Peyer's patch (tissue), 4 donors: ENCODE data around the gene CKS1B. TPM values are rescaled to one million over a fixed set of nuclear protein-coding genes. Genes with fewer than 3 reads are reported as not detected.
A peak's percentile ranks its signal among the peaks of the same experiment; 100 is the strongest.

Source experiments
- DNase-seq, 3 donors: peaks; one replicate each; pipeline ENCODE4 v3.0.0-alpha.2; 2017 to 2019
- H3K27ac ChIP-seq, 4 donors: fragments of 200-600 bp; sonication (generic); one replicate each; pipeline ENCODE4 v1.5.1; 2016 to 2019
- H3K27me3 ChIP-seq, 2 donors: fragments of 200-600 bp; sonication (generic); one replicate each; pipeline ENCODE4 v1.5.1; 2019
- H3K36me3 ChIP-seq, 3 donors: fragments of 200-600 bp; sonication (generic); one replicate each; pipeline ENCODE4 v1.5.1; 2016 to 2019
- H3K4me1 ChIP-seq, 4 donors: fragments of 200-600 bp; sonication (generic); one replicate each; pipeline ENCODE4 v1.5.1; 2016 to 2019
- H3K4me3 ChIP-seq, 4 donors: fragments of 200-600 bp; sonication (generic); 1 replicate in 3 of 4; 2 replicates in 1 of 4; pipeline ENCODE4 v1.5.1; 2016 to 2019; ENCODE audit warnings: mild to moderate bottlenecking in 1 of 4
- H3K9me3 ChIP-seq, 4 donors: fragments of 200-600 bp; sonication (generic); one replicate each; pipeline ENCODE4 v1.5.1; 2016 to 2019; ENCODE audit warnings: mild to moderate bottlenecking in 1 of 4
- POLR2A ChIP-seq, 2 donors: fragments of 450-650 bp; IDR thresholded peaks; one replicate each; pipeline ENCODE4 v1.5.1; 2017; ENCODE audit warnings: antibody characterized with exemption in 2 of 2, mild to moderate bottlenecking in 2 of 2, moderate library complexity in 2 of 2
- total RNA-seq, 4 donors: library from RNA; depleted of rRNA; stranded (reverse); fragments of >200 nt; gene quantifications; one replicate each; pipeline ENCODE4 v1.1.0, GENCODE V29; 2016
- TF ChIP-seq, protein P1 (sequence below), 6 experiments: fragments of 450-650 bp in 4 of 6; fragments of 200-600 bp in 2 of 6; sonication (generic) in 1 of 6; IDR thresholded peaks; one replicate each; pipeline ENCODE4 v1.5.1; 2017 to 2019; ENCODE audit warnings: antibody characterized with exemption in 6 of 6, mild to moderate bottlenecking in 3 of 6, moderate library complexity in 1 of 6

The CKS1B gene
- total RNA-seq, 4 donors from 2014 or later, result 20.3 to 39.1 (median 26.5) TPM

DNA sequence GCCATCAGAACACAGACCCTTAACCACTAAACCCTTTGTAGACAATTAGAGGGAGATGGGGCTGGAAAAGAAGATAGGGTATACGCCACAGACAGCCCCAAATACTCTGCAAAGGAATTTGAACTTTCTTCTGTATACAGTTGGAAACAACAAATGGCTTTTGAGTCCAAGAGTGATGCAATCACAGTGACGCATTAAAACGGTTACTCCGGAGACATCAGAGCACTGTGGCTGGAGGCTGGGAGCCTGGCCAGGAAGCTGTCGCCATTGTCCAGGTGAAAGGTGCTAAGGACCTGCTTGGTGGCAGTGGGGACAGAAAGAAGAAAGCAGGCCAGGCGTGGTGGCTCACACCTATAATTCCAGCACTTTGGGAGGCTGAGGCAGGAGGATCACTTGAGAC, 12.8 kb downstream of the CKS1B start:
- Histone ChIP-seq H3K9me3 (no peaks in the 10 kb centered on the region), H3K27me3 (no peaks in the 10 kb centered on the region), H3K4me3 (no peak overlapping the region), H3K36me3 (peaks cover 0 to 33% (median 0%) of the 10 kb centered on the region in 3 donors), H3K27ac (no peak overlapping the region), H3K4me1 (peaks cover 0 to 32% (median 8%) of the 10 kb centered on the region in 4 donors)
- TF ChIP-seq, protein P1, sequence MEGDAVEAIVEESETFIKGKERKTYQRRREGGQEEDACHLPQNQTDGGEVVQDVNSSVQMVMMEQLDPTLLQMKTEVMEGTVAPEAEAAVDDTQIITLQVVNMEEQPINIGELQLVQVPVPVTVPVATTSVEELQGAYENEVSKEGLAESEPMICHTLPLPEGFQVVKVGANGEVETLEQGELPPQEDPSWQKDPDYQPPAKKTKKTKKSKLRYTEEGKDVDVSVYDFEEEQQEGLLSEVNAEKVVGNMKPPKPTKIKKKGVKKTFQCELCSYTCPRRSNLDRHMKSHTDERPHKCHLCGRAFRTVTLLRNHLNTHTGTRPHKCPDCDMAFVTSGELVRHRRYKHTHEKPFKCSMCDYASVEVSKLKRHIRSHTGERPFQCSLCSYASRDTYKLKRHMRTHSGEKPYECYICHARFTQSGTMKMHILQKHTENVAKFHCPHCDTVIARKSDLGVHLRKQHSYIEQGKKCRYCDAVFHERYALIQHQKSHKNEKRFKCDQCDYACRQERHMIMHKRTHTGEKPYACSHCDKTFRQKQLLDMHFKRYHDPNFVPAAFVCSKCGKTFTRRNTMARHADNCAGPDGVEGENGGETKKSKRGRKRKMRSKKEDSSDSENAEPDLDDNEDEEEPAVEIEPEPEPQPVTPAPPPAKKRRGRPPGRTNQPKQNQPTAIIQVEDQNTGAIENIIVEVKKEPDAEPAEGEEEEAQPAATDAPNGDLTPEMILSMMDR (IDR thresholded peaks at IDR 0.05), result no peak
- TF ChIP-seq POLR2A (IDR thresholded peaks at IDR 0.05), result no peak
- DNase-seq, result no peak

DNA sequence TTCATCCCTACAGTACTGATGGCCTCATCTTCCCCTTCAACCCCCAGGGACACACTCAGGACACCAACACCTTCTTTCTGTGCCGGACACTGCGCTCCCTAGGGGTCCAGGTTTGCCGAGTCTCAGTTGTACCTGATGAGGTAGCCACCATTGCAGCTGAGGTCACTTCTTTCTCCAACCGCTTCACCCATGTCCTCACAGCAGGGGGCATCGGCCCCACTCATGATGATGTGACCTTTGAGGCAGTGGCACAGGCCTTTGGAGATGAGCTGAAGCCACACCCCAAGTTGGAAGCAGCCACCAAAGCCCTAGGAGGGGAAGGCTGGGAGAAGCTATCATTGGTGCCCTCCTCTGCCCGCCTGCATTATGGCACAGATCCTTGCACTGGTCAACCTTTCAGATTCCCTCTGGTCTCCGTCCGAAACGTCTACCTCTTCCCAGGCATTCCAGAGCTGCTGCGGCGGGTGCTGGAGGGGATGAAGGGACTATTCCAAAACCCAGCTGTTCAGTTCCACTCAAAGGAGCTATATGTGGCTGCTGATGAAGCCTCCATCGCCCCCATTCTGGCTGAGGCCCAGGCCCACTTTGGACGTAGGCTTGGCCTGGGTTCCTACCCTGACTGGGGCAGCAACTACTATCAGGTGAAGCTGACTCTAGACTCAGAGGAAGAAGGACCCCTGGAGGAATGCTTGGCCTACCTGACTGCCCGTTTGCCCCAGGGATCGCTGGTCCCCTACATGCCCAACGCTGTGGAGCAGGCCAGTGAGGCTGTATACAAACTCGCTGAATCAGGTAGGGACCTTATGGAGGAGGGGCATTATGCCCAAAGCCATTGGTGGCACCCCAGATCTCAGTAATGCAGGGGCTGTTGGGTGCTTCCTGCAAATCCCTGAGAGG, 13.8 kb downstream of the CKS1B start:
- Histone ChIP-seq H3K27ac (peak overlapping the region in 1 of 4 donors; percentile 46), H3K27me3 (no peaks in the 10 kb centered on the region), H3K9me3 (no peaks in the 10 kb centered on the region), H3K4me1 (peaks cover 0 to 27% (median 7%) of the 10 kb centered on the region in 4 donors), H3K4me3 (no peak overlapping the region), H3K36me3 (peaks cover 0 to 33% (median 0%) of the 10 kb centered on the region in 3 donors)
- TF ChIP-seq, protein P1 (IDR thresholded peaks at IDR 0.05), result peak in 1 of 6 experiments; percentile 4
- TF ChIP-seq POLR2A (IDR thresholded peaks at IDR 0.05), result no peak
- no peak for DNase-seq

GRCh38 chr1:154989195-154989860, 14.8 kb downstream of the CKS1B start:
- Histone ChIP-seq H3K27me3 (no peaks in the 10 kb centered on the region), H3K4me1 (peaks cover 0 to 18% (median 0%) of the 10 kb centered on the region in 4 donors), H3K4me3 (no peak overlapping the region), H3K27ac (peak overlapping the region in 2 of 4 donors; percentile 13 to 46), H3K9me3 (no peaks in the 10 kb centered on the region), H3K36me3 (peaks cover 0 to 33% (median 0%) of the 10 kb centered on the region in 3 donors)
- DNase-seq, result peak in 2 of 3 donors; percentile 66 to 68
- TF ChIP-seq POLR2A (IDR thresholded peaks at IDR 0.05), result no peak
- TF ChIP-seq, protein P1 (IDR thresholded peaks at IDR 0.05), result no peak

DNA sequence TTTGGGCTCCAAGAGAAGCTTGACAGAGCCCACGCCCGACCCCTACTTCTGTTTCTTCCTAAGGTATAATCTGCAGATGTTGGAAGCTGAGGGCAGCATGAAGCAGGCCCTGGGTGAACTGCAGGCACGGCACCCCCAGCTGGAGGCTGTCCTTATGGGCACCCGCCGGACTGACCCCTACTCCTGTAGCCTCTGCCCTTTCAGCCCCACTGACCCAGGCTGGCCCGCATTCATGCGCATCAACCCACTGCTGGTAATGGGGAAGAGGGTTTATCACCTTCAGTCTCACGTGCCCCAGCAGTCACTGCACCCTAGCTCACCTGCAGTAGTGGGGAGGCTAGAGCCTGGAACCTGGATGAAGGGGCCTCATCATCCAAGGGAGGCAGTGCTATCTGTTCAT, 15.8 kb downstream of the CKS1B start:
- Histone ChIP-seq H3K27ac (no peak overlapping the region), H3K27me3 (no peaks in the 10 kb centered on the region), H3K4me3 (no peak overlapping the region), H3K9me3 (no peaks in the 10 kb centered on the region), H3K4me1 (peaks cover 0 to 17% (median 0%) of the 10 kb centered on the region in 4 donors), H3K36me3 (peaks cover 0 to 33% (median 0%) of the 10 kb centered on the region in 3 donors)
- TF ChIP-seq, protein P1 (IDR thresholded peaks at IDR 0.05), result no peak
- no peak for TF ChIP-seq POLR2A (IDR thresholded peaks at IDR 0.05)
- DNase-seq, result peak in 1 of 3 donors; percentile 31

DNA sequence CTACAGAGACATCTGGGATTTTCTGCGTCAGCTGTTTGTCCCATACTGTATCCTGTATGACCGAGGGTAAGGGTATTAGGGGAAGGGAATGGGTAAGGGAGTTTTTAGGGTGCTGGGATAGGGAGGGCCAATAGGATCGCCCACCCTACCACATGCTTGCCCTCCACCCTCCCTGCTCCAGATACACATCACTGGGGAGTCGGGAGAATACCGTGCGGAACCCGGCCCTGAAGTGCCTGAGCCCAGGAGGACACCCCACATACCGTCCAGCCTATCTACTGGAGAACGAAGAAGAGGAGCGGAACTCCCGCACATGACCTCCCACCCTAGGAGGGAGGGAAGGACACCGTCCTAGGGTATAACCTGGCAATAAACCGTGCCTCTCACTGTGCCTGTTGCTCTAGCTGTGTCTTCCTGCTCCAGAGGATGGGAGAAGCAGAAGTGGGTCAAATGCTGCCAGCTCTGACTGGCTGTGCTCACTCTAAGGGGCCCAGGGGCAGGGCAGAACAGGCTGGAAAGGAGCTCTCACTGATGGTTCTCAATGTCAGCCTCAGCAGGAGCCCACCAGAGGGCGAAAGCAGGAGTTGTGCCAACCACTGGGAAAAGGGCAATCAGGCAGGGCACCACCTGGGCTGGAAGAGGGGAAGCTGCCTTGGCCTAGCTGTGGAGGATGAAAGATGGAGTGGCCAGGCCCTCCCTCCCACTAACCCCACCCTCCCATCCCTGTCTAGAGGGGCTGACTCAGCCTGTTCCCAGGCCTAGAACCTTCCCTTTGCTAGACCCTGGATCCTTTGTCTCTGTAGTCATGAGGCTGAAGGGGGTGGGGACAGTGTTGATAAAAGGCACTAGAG, 18.5 kb downstream of the CKS1B start:
- peak in 1 of 3 donors; percentile 49 for DNase-seq
- no peaks in the 10 kb centered on the region for H3K9me3 ChIP-seq
- no peak overlapping the region for H3K4me3 ChIP-seq
- TF ChIP-seq, protein P1 (IDR thresholded peaks at IDR 0.05), result no peak
- no peak for TF ChIP-seq POLR2A (IDR thresholded peaks at IDR 0.05)
- peaks cover 0 to 27% (median 0%) of the 10 kb centered on the region in 3 donors for H3K36me3 ChIP-seq
- peaks cover 0 to 17% (median 0%) of the 10 kb centered on the region in 4 donors for H3K4me1 ChIP-seq
- no peaks in the 10 kb centered on the region for H3K27me3 ChIP-seq
- H3K27ac ChIP-seq, result no peak overlapping the region
